Stomach (tissue), 9 donors: ENCODE data around the gene ERO1B. TPM values are rescaled to one million over a fixed set of nuclear protein-coding genes. Genes with fewer than 3 reads are reported as not detected.
"Not testable (repeated sequence)": the region's sequence is repeated elsewhere in the genome, so short reads cannot be mapped to it uniquely, and the experiment has no call there.

Experiments
- DNase-seq, 2 donors: peaks; one replicate each; pipeline versions ENCODE4 v3.0.0 to v3.0.0-alpha.2; 2013 to 2019
- H3K27ac ChIP-seq, 5 donors: fragments of 200-600 bp in 4 of 5; sonication (generic) in 4 of 5; one replicate each; pipeline ENCODE4 v1.5.1; 2013 to 2019; ENCODE audit warnings: mild to moderate bottlenecking in 1 of 5, moderate library complexity in 1 of 5
- H3K27me3 ChIP-seq, 3 donors: fragments of 200-600 bp; sonication (generic); one replicate each; pipeline ENCODE4 v1.5.1; 2017 to 2019; ENCODE audit warnings: mixed run types in 1 of 3
- H3K36me3 ChIP-seq, 4 donors: fragments of 200-600 bp; sonication (generic); 1 replicate in 3 of 4; 2 replicates in 1 of 4; pipeline ENCODE4 v1.5.1; 2016 to 2019
- H3K4me1 ChIP-seq, 4 donors: fragments of 200-600 bp; sonication (generic); one replicate each; pipeline ENCODE4 v1.5.1; 2016 to 2019
- H3K4me3 ChIP-seq, 4 donors: fragments of 200-600 bp; sonication (generic) in 3 of 4; one replicate each; pipeline ENCODE4 v1.5.1; 2016 to 2019; ENCODE audit warnings: mild to moderate bottlenecking in 1 of 4
- H3K9me3 ChIP-seq, 4 donors: fragments of 200-600 bp; sonication (generic); one replicate each; pipeline ENCODE4 v1.5.1; 2016 to 2019
- EP300 ChIP-seq: sonication (generic); formaldehyde crosslinking; IDR thresholded peaks from one replicate; pipeline ENCODE4 v1.6.1; 2017; ENCODE audit warnings: antibody characterized with exemption
- POLR2A ChIP-seq, 4 donors: fragments of 450-650 bp; IDR thresholded peaks; one replicate each; pipeline ENCODE4 v1.6.1; 2016; ENCODE audit warnings: antibody characterized with exemption in 4 of 4, control low read depth in 2 of 4, mild to moderate bottlenecking in 1 of 4, moderate library complexity in 1 of 4
- POLR2AphosphoS5 ChIP-seq, 3 donors: sonication (generic); formaldehyde crosslinking; IDR thresholded peaks; one replicate each; pipeline ENCODE4 v1.6.1; 2016; ENCODE audit warnings: antibody characterized with exemption in 3 of 3
- WGBS, 5 donors: extraction: QIAGEN DNeasy Blood & Tissue Kit in 3 of 5; methylation state at CpG; one replicate each; pipeline versions ENCODE4 v1.1.5 to v1.1.7; 2013 to 2018; 5-methylcytosine and 5-hydroxymethylcytosine counted together
- intact Hi-C: fragments of 100-400 bp; cut with DNase I; formaldehyde crosslinking; loops from one replicate; pipeline ENCODE4 v1.15.1; 2023; ENCODE audit warnings: low total_unique reads
- polyA plus RNA-seq, 3 donors: library from polyadenylated mRNA; stranded (reverse); fragments of 200-250 nt; gene quantifications; one replicate each; pipeline ENCODE4 v1.2.3, GENCODE V29; 2013
- total RNA-seq, 5 donors: library from RNA; depleted of rRNA; stranded (reverse); fragments of >200 nt; gene quantifications; one replicate each; pipeline versions ENCODE4 v1.1.0 to v1.2.3, GENCODE V29; 2014 to 2016
- TF ChIP-seq, protein P1 (sequence below), 7 experiments: fragments of 450-650 bp in 4 of 7; fragments of 200-600 bp in 3 of 7; sonication (generic) in 3 of 7; IDR thresholded peaks; one replicate each; pipeline ENCODE4 v1.5.1; 2016 to 2019; ENCODE audit warnings: antibody characterized with exemption in 7 of 7, control low read depth in 2 of 7, mild to moderate bottlenecking in 1 of 7
- donor health status: healthy with polysubstance abuse.
- donor health status: Bipolar disorder and iron deficiency.
- donor health status: healthy.

ERO1B gene
- total and polyA plus RNA-seq, 8 donors, result 3.2 to 103 (median 27.9) TPM

DNA sequence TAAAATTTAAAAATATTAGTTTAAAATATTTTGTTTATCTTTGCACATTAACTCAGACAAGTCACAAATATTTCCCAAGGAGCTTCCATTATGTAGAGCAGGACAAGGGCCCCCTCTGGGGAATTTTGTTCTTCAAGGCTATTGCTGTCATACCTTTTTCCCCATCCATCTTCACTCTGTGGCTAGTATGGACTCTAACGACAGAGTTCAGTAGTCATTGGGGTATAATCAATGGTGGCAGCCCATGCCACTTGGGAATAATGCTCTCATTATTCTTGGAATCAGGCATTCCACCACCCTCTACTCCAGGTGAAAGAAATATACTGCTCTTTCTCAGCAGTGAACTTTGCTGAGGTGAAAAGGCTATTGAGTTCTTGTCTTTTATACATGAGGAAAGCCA, 38.5 kb upstream of the ERO1B start:
- 59 to 95% (median 88%) methylated on average over 1 of the region's 1 CpG for WGBS, 5 donors
- intact Hi-C loops, result no loop called here
- Histone ChIP-seq H3K4me3 (no peak overlapping the region), H3K9me3 (peaks cover 0 to 20% (median 17%) of the 10 kb centered on the region in 4 donors), H3K4me1 (no peaks in the 10 kb centered on the region), H3K36me3 (no peaks in the 10 kb centered on the region), H3K27me3 (no peaks in the 10 kb centered on the region), H3K27ac (no peak overlapping the region)
- DNase-seq, result no peak
- TF ChIP-seq POLR2AphosphoS5 (IDR thresholded peaks at IDR 0.05), result no peak

DNA sequence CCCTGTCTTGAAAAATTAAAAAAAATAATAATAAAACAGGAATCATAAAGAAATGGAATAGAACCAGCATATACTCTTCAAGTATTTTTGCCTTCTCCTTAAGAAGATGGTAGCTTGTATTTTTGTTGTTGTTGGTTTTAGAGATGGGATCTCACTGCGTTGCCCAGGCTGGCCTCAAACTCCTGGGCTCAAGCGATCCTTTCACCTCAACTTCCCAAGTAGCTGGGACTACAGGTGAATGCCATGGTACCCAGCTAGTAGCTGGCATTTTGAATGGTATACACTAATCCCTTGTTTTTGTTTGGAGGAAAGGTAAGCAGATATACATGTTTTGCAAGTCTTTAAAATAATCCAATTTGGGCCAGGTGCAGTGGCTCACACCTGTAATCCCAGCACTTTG, 34.7 kb upstream of the ERO1B start:
- H3K27me3 ChIP-seq, result no peaks in the 10 kb centered on the region

DNA sequence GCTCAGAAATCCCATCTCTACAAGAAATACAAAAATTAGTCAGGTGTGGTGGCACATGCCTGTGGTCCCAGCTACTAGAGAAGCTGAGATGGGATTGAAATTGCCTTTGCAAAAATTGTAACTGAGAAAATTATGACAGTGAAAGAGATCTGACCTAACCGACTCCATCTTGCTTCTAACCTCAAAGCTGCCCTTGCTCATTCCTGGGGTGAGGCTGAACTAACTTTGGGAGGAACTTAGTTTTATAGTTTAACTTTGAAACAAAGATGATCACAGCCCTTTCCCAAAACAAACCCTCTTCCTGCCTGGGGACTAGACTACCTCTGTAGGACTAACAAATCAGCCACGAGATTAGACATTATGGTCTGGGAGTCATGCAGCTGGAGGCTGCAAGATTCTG, 33.8 kb upstream of the ERO1B start:
- H3K4me3 ChIP-seq, result no peak overlapping the region
- WGBS, 5 donors, result 72 to 100% (median 86%) methylated on average over 2 of the region's 2 CpGs
- intact Hi-C loops, result no loop called here
- H3K9me3 ChIP-seq, result no peaks in the 10 kb centered on the region
- H3K4me1 ChIP-seq, result no peaks in the 10 kb centered on the region
- no peaks in the 10 kb centered on the region for H3K36me3 ChIP-seq
- no peak overlapping the region for H3K27ac ChIP-seq
- no peak for DNase-seq
- TF ChIP-seq EP300 (no peak), POLR2AphosphoS5 (IDR thresholded peaks at IDR 0.05) (no peak), POLR2A (IDR thresholded peaks at IDR 0.05) (no peak)
- TF ChIP-seq, protein P1, sequence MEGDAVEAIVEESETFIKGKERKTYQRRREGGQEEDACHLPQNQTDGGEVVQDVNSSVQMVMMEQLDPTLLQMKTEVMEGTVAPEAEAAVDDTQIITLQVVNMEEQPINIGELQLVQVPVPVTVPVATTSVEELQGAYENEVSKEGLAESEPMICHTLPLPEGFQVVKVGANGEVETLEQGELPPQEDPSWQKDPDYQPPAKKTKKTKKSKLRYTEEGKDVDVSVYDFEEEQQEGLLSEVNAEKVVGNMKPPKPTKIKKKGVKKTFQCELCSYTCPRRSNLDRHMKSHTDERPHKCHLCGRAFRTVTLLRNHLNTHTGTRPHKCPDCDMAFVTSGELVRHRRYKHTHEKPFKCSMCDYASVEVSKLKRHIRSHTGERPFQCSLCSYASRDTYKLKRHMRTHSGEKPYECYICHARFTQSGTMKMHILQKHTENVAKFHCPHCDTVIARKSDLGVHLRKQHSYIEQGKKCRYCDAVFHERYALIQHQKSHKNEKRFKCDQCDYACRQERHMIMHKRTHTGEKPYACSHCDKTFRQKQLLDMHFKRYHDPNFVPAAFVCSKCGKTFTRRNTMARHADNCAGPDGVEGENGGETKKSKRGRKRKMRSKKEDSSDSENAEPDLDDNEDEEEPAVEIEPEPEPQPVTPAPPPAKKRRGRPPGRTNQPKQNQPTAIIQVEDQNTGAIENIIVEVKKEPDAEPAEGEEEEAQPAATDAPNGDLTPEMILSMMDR (IDR thresholded peaks at IDR 0.05), result no peak
- no peaks in the 10 kb centered on the region for H3K27me3 ChIP-seq

More for the DNA sequence above, 34.7 kb upstream of the ERO1B start:
- DNase-seq, result no peak
- H3K4me3 ChIP-seq, result no peak overlapping the region
- H3K9me3 ChIP-seq, result no peaks in the 10 kb centered on the region
- no peak for TF ChIP-seq POLR2A (IDR thresholded peaks at IDR 0.05)
- TF ChIP-seq, protein P1 (IDR thresholded peaks at IDR 0.05), result no peak
- TF ChIP-seq POLR2AphosphoS5 (IDR thresholded peaks at IDR 0.05), result no peak
- no peak for TF ChIP-seq EP300
- H3K4me1 ChIP-seq, result no peaks in the 10 kb centered on the region
- no peak overlapping the region for H3K27ac ChIP-seq
- intact Hi-C loops, result no loop called here
- H3K36me3 ChIP-seq, result no peaks in the 10 kb centered on the region
- 94 to 97% (median 96%) methylated on average over 2 of the region's 2 CpGs for WGBS, 5 donors

DNA sequence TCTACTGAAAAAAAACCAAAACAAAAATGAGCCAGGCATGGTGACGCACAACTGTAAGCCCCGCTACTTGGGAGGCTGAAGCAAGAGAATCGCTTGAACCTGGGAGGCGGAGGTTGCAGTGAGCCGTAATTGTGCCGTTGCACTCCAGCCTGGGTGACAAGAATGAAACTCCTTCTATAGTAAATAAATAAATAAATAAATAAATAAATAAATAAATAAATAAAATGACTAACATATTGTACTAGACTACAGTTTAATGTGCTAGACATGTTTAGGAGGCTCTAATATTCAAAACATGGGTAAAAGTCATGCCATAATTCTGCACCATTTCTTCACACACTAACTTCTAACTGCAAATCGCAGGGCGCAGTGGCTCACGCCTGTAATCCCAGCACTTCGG, 33.3 kb upstream of the ERO1B start:
- no peaks in the 10 kb centered on the region for H3K4me1 ChIP-seq
- DNase-seq, result no peak
- intact Hi-C loops, result no loop called here
- no peaks in the 10 kb centered on the region for H3K36me3 ChIP-seq
- TF ChIP-seq POLR2A (IDR thresholded peaks at IDR 0.05) (no peak), EP300 (no peak), POLR2AphosphoS5 (IDR thresholded peaks at IDR 0.05) (no peak)
- TF ChIP-seq, protein P1 (IDR thresholded peaks at IDR 0.05), result no peak
- no peak overlapping the region for H3K27ac ChIP-seq
- 87 to 98% (median 95%) methylated on average over 10 of the region's 10 CpGs for WGBS, 5 donors
- H3K9me3 ChIP-seq, result no peaks in the 10 kb centered on the region
- H3K4me3 ChIP-seq, result no peak overlapping the region
- no peaks in the 10 kb centered on the region for H3K27me3 ChIP-seq

DNA sequence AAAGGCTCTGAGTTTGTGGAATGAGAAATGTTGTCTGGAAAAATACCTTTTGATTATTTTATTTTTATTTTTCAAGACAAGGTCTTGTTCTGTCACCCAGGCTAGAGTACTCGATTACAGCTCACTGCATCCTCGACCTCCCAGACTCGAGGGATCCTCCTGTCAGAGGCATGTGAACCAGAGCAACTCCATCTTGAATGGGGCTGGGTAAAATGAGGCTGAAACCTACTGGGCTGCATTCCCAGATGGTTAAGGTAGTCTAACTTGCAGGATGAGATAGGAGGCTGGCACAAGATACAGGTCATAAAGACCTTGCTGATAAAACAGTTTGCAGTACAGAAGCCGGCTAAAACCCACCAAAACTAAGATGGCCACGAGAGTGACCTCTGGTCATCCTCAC, 32.3 kb upstream of the ERO1B start:
- 76 to 86% (median 81%) methylated on average over 5 of the region's 5 CpGs for WGBS, 5 donors
- H3K27me3 ChIP-seq, intact Hi-C loops: not testable (repeated sequence)

More for the DNA sequence above, 32.3 kb upstream of the ERO1B start:
- not testable (repeated sequence) for H3K36me3 ChIP-seq, H3K4me3 ChIP-seq, DNase-seq, H3K4me1 ChIP-seq, H3K27ac ChIP-seq, H3K9me3 ChIP-seq
